Gastroesophageal sphincter (tissue), 4 donors: ENCODE measurements around the gene NLRP12. TPM values are rescaled to one million over a fixed set of nuclear protein-coding genes. Genes with fewer than 3 reads are reported as not detected.

Source experiments
- ATAC-seq: fragments of 150-250 bp; one replicate; pipeline ENCODE4 v1.9.1; 2016; ENCODE audit warnings: mild to moderate bottlenecking, moderate library complexity
- H3K27ac ChIP-seq, 4 donors: fragments of 200-600 bp; sonication (generic) in 3 of 4; 1 replicate in 3 of 4; 2 replicates in 1 of 4; pipeline ENCODE4 v1.5.1; 2016 to 2019
- H3K27me3 ChIP-seq: fragments of 200-600 bp; sonication (generic); one replicate; pipeline ENCODE4 v1.5.1; 2019
- H3K36me3 ChIP-seq, 2 donors: fragments of 200-600 bp; sonication (generic); one replicate each; pipeline ENCODE4 v1.5.1; 2019; ENCODE audit warnings: control low read depth in 1 of 2
- H3K4me1 ChIP-seq, 3 donors: fragments of 200-600 bp; sonication (generic); 1 replicate in 2 of 3; 2 replicates in 1 of 3; pipeline ENCODE4 v1.5.1; 2016 to 2019; ENCODE audit warnings: control low read depth in 2 of 3
- H3K4me3 ChIP-seq, 2 donors: fragments of 200-600 bp; sonication (generic); one replicate each; pipeline ENCODE4 v1.5.1; 2019; ENCODE audit warnings: mild to moderate bottlenecking in 1 of 2, moderate library complexity in 1 of 2
- H3K9me3 ChIP-seq, 3 donors: fragments of 200-600 bp; sonication (generic); one replicate each; pipeline ENCODE4 v1.5.1; 2017 to 2019; ENCODE audit warnings: control low read depth in 2 of 3
- CTCF ChIP-seq, 4 experiments: fragments of 200-600 bp in 2 of 4; fragments of 450-650 bp in 2 of 4; sonication (generic) in 1 of 4; IDR thresholded peaks; one replicate each; pipeline ENCODE4 v1.5.1; 2017 to 2019; ENCODE audit warnings: antibody characterized with exemption in 4 of 4, mild to moderate bottlenecking in 2 of 4, moderate library complexity in 2 of 4
- EP300 ChIP-seq: sonication (generic); formaldehyde crosslinking; IDR thresholded peaks from one replicate; pipeline ENCODE4 v1.6.1; 2017; ENCODE audit warnings: antibody characterized with exemption, mild to moderate bottlenecking
- POLR2A ChIP-seq, 2 donors: fragments of 450-650 bp; IDR thresholded peaks; one replicate each; pipeline ENCODE4 v1.6.1; 2017; ENCODE audit warnings: antibody characterized with exemption in 2 of 2, mild to moderate bottlenecking in 2 of 2, moderate library complexity in 1 of 2
- POLR2AphosphoS5 ChIP-seq: sonication (generic); formaldehyde crosslinking; IDR thresholded peaks from one replicate; pipeline ENCODE4 v1.6.1; 2017; ENCODE audit warnings: antibody characterized with exemption
- WGBS, 2 donors: methylation state at CpG; one replicate each; pipeline ENCODE4 v1.1.5; 2018; ENCODE audit warnings: low coverage in 1 of 2; 5-methylcytosine and 5-hydroxymethylcytosine counted together
- total RNA-seq, 4 donors: library from RNA; depleted of rRNA; stranded (reverse); fragments of >200 nt; gene quantifications; one replicate each; pipeline ENCODE4 v1.1.0, GENCODE V29; 2016

Gene NLRP12
- total RNA-seq, 4 donors from 2014 or later, result 0.23 to 1.1 (median 0.28) TPM

GRCh38 chr19:53828531-53828930, 4.4 kb upstream of the NLRP12 start:
- no peaks in the 10 kb centered on the region for H3K4me1 ChIP-seq
- peaks cover 77% of the 10 kb centered on the region for H3K27me3 ChIP-seq
- no peak overlapping the region for H3K27ac ChIP-seq
- TF ChIP-seq CTCF (IDR thresholded peaks at IDR 0.05) (no peak), EP300 (no peak), POLR2A (IDR thresholded peaks at IDR 0.05) (no peak), POLR2AphosphoS5 (no peak)
- WGBS, 2 donors, result 47 to 50% methylated on average over 2 to 3 of the region's 3 CpGs
- no peaks in the 10 kb centered on the region for H3K9me3 ChIP-seq
- H3K36me3 ChIP-seq, result no peaks in the 10 kb centered on the region
- H3K4me3 ChIP-seq, result no peak overlapping the region
- no peak for ATAC-seq

- no peaks in the 10 kb centered on the region for H3K9me3 ChIP-seq
- ATAC-seq, result no peak
- WGBS, 2 donors, result 28 to 41% methylated on average over 4 to 5 of the region's 7 CpGs
- TF ChIP-seq CTCF (IDR thresholded peaks at IDR 0.05), result no peak
- no peaks in the 10 kb centered on the region for H3K36me3 ChIP-seq
- H3K4me1 ChIP-seq, result no peaks in the 10 kb centered on the region
- no peak overlapping the region for H3K27ac ChIP-seq
- H3K27me3 ChIP-seq, result peaks cover 72% of the 10 kb centered on the region
- no peak overlapping the region for H3K4me3 ChIP-seq
Observed at GRCh38 chr19:53826876-53827275, 2.8 kb upstream of the NLRP12 start.

- ATAC-seq, result no peak
- Histone ChIP-seq H3K27ac (no peak overlapping the region), H3K4me3 (no peak overlapping the region), H3K27me3 (peaks cover 49% of the 10 kb centered on the region), H3K9me3 (no peaks in the 10 kb centered on the region), H3K36me3 (no peaks in the 10 kb centered on the region), H3K4me1 (no peaks in the 10 kb centered on the region)
- WGBS, 2 donors, result 82 to 83% methylated on average over 6 to 8 of the region's 12 CpGs
- TF ChIP-seq POLR2AphosphoS5, result no peak
- no peak for TF ChIP-seq CTCF (IDR thresholded peaks at IDR 0.05)
- TF ChIP-seq POLR2A (IDR thresholded peaks at IDR 0.05), result no peak
- TF ChIP-seq EP300, result no peak
Observed at GRCh38 chr19:53823380-53824120, 564 bp downstream of the NLRP12 start.

- H3K27me3 ChIP-seq, result peaks cover 27% of the 10 kb centered on the region
- 44% methylated on average over 3 of the region's 5 CpGs; no CpG with 5 or more reads in 1 of the 2 donors for WGBS, 2 donors
- no peak for TF ChIP-seq CTCF (IDR thresholded peaks at IDR 0.05)
- TF ChIP-seq POLR2AphosphoS5, result no peak
- TF ChIP-seq POLR2A (IDR thresholded peaks at IDR 0.05), result no peak
- TF ChIP-seq EP300, result no peak
- no peak for ATAC-seq
- no peaks in the 10 kb centered on the region for H3K9me3 ChIP-seq
- no peak overlapping the region for H3K27ac ChIP-seq
- H3K4me1 ChIP-seq, result no peaks in the 10 kb centered on the region
- H3K4me3 ChIP-seq, result no peak overlapping the region
- H3K36me3 ChIP-seq, result no peaks in the 10 kb centered on the region
Observed at GRCh38 chr19:53819861-53820260, 4.3 kb downstream of the NLRP12 start.

GRCh38 chr19:53818756-53819155, 5.4 kb downstream of the NLRP12 start:
- WGBS, 2 donors, result 58 to 76% methylated on average over 6 to 10 of the region's 13 CpGs
- TF ChIP-seq CTCF (IDR thresholded peaks at IDR 0.05), result no peak
- no peak for TF ChIP-seq POLR2A (IDR thresholded peaks at IDR 0.05)

More at GRCh38 chr19:53818756-53819155, 5.4 kb downstream of the NLRP12 start:
- H3K27me3 ChIP-seq, result peaks cover 21% of the 10 kb centered on the region
- H3K4me1 ChIP-seq, result no peaks in the 10 kb centered on the region
- no peaks in the 10 kb centered on the region for H3K36me3 ChIP-seq
- H3K4me3 ChIP-seq, result no peak overlapping the region
- H3K9me3 ChIP-seq, result no peaks in the 10 kb centered on the region
- H3K27ac ChIP-seq, result no peak overlapping the region
- ATAC-seq, result no peak
